Prostate gland (tissue), 2 donors: ENCODE data around the gene CAMSAP2. TPM values are rescaled to one million over a fixed set of nuclear protein-coding genes. Genes with fewer than 3 reads are reported as not detected.
A peak's percentile ranks its signal among the peaks of the same experiment; 100 is the strongest.

ENCODE experiments used
- DNase-seq: peaks from one replicate; pipeline ENCODE4 v3.0.0-alpha.2; 2019; ENCODE audit warnings: low spot score
- H3K27ac ChIP-seq, 2 donors: fragments of 200-600 bp; sonication (generic); 2 replicates each; pipeline ENCODE4 v1.5.1; 2017 to 2019
- H3K27me3 ChIP-seq: fragments of 200-600 bp; sonication (generic); replicated peaks from 2 replicates; pipeline ENCODE4 v1.5.1; 2019; ENCODE audit not compliant: insufficient read depth
- H3K36me3 ChIP-seq, 2 donors: fragments of 200-600 bp; sonication (generic); 1 replicate in 1 of 2; 2 replicates in 1 of 2; pipeline versions ENCODE4 v1.5.1 to v1.8.1; 2017 to 2019
- H3K4me1 ChIP-seq: fragments of 200-600 bp; sonication (generic); replicated peaks from 2 replicates; pipeline ENCODE4 v1.5.1; 2019
- H3K4me3 ChIP-seq, 2 donors: fragments of 200-600 bp; sonication (generic); 2 replicates each; pipeline ENCODE4 v1.5.1; 2017 to 2019
- H3K9me3 ChIP-seq: fragments of 200-600 bp; sonication (generic); 2 replicates; pipeline ENCODE4 v1.5.1; 2017
- CTCF ChIP-seq, 4 experiments: fragments of 200-600 bp in 2 of 4; fragments of 450-650 bp in 2 of 4; sonication (generic) in 2 of 4; IDR thresholded peaks; 1 replicate in 3 of 4; 2 replicates in 1 of 4; pipeline ENCODE4 v1.5.1; 2016 to 2019; ENCODE audit warnings: antibody characterized with exemption in 4 of 4, mild to moderate bottlenecking in 2 of 4, moderate library complexity in 2 of 4
- POLR2A ChIP-seq: fragments of 450-650 bp; IDR thresholded peaks from one replicate; pipeline ENCODE4 v1.6.1; 2016; ENCODE audit warnings: antibody characterized with exemption, mild to moderate bottlenecking
- POLR2AphosphoS5 ChIP-seq: sonication (generic); formaldehyde crosslinking; IDR thresholded peaks from one replicate; pipeline ENCODE4 v1.6.1; 2017; ENCODE audit warnings: antibody characterized with exemption
- WGBS: methylation state at CpG from one replicate; pipeline ENCODE4 v1.1.5; 2018; 5-methylcytosine and 5-hydroxymethylcytosine counted together
- intact Hi-C: fragments of 100-400 bp; cut with DNase I; formaldehyde crosslinking; loops from one replicate; pipeline ENCODE4 v1.14.2; 2022
- total RNA-seq, 2 donors: library from RNA; depleted of rRNA; stranded (reverse); fragments of >200 nt; gene quantifications; one replicate each; pipeline ENCODE4 v1.1.0, GENCODE V29; 2016

CAMSAP2 gene
- total RNA-seq, 2 donors from 2014 or later: 15.8 to 22.8 TPM

GRCh38 chr1:200894712-200895442, 156.2 kb downstream of the CAMSAP2 start, which contains the start of gene INAVA:
INAVA (plus strand) TSS chr1:200894900; CDS start chr1:200898401, 3,501 bp downstream.
- Histone ChIP-seq H3K36me3 (no peaks in the 10 kb centered on the region), H3K4me1 (no peaks in the 10 kb centered on the region), H3K27me3 (no peaks in the 10 kb centered on the region), H3K9me3 (no peaks in the 10 kb centered on the region), H3K4me3 (peak within 1 kb of the TSS; percentile 29 to 30), H3K27ac (peak within 1 kb of the TSS; percentile 63 to 81)
- TF ChIP-seq POLR2A (peak; percentile 96), POLR2AphosphoS5 (peak; percentile 84), CTCF (IDR thresholded peaks at IDR 0.05) (peak in 1 of 4 experiments; percentile 12)
- DNase-seq: peak; percentile 78
- intact Hi-C loops: no loop called here
- WGBS: 65% methylated on average over 15 of the region's 15 CpGs

- TF ChIP-seq CTCF (IDR thresholded peaks at IDR 0.05) (peak in 1 of 4 experiments; percentile 1), POLR2A (no peak)
- no peak for DNase-seq
- Histone ChIP-seq H3K36me3 (no peaks in the 10 kb centered on the region), H3K4me1 (no peaks in the 10 kb centered on the region), H3K27me3 (no peaks in the 10 kb centered on the region), H3K27ac (peak overlapping the region; percentile 63 to 81), H3K4me3 (peak overlapping the region; percentile 29 to 30), H3K9me3 (no peaks in the 10 kb centered on the region)
- intact Hi-C loops: no loop called here
- 48% methylated on average over 8 of the region's 8 CpGs for WGBS
Measured at GRCh38 chr1:200895443-200895789, 156.7 kb downstream of the CAMSAP2 start.

GRCh38 chr1:200895801-200896530, 157.3 kb downstream of the CAMSAP2 start:
- no peak for TF ChIP-seq CTCF (IDR thresholded peaks at IDR 0.05)
- TF ChIP-seq POLR2A: no peak
- no peak for TF ChIP-seq POLR2AphosphoS5
- DNase-seq: no peak
- no peaks in the 10 kb centered on the region for H3K4me1 ChIP-seq
- no peaks in the 10 kb centered on the region for H3K27me3 ChIP-seq
- H3K27ac ChIP-seq: peak overlapping the region in 1 of 2 donors; percentile 81
- 38% methylated on average over 9 of the region's 9 CpGs for WGBS
- no peaks in the 10 kb centered on the region for H3K36me3 ChIP-seq
- intact Hi-C loops: no loop called here
- no peaks in the 10 kb centered on the region for H3K9me3 ChIP-seq
- peak overlapping the region; percentile 29 to 30 for H3K4me3 ChIP-seq

- intact Hi-C loops: no loop called here
- WGBS: 51% methylated on average over 10 of the region's 10 CpGs
Measured at GRCh38 chr1:200896531-200897196, 158.0 kb downstream of the CAMSAP2 start.

More at GRCh38 chr1:200896531-200897196, 158.0 kb downstream of the CAMSAP2 start:
- Histone ChIP-seq H3K4me3 (peak overlapping the region; percentile 29 to 30), H3K27me3 (no peaks in the 10 kb centered on the region), H3K27ac (peak overlapping the region in 1 of 2 donors; percentile 17), H3K9me3 (no peaks in the 10 kb centered on the region), H3K4me1 (no peaks in the 10 kb centered on the region), H3K36me3 (no peaks in the 10 kb centered on the region)
- TF ChIP-seq CTCF (IDR thresholded peaks at IDR 0.05): no peak
- peak; percentile 85 for TF ChIP-seq POLR2A
- TF ChIP-seq POLR2AphosphoS5: no peak
- peak; percentile 50 for DNase-seq
